HG03575 (cell line): ENCODE data around the gene LRFN2.

Experiments
- ATAC-seq: cut with Tn5 transposase; IDR thresholded peaks from one replicate; pipeline ENCODE4 v1.9.1; 2021; ENCODE audit not compliant: unreplicated experiment, insufficient number of reproducible peaks, low FRiP score; ENCODE audit errors: extremely low read depth

The LRFN2 gene

GRCh38 chr6:40587240-40588069 lies at the start of gene LRFN2:
TSS of gene LRFN2 (minus strand) at chr6:40587364.
- no peak for ATAC-seq

GRCh38 chr6:40634429-40634828 lies 47.3 kb upstream of the LRFN2 start:
- no peak for ATAC-seq

GRCh38 chr6:40631744-40632143 lies 44.6 kb upstream of the LRFN2 start:
- ATAC-seq, result no peak

- ATAC-seq, result no peak
Observed at GRCh38 chr6:40630488-40630887, 43.3 kb upstream of the LRFN2 start.

- ATAC-seq, result no peak
Observed at GRCh38 chr6:40630051-40630450, 42.9 kb upstream of the LRFN2 start.

- no peak for ATAC-seq
Observed at GRCh38 chr6:40629463-40629862, 42.3 kb upstream of the LRFN2 start.

GRCh38 chr6:40627316-40627715 lies 40.2 kb upstream of the LRFN2 start:
- ATAC-seq, result no peak

GRCh38 chr6:40626886-40627285 lies 39.7 kb upstream of the LRFN2 start:
- no peak for ATAC-seq

GRCh38 chr6:40623932-40624331 lies 36.8 kb upstream of the LRFN2 start:
- no peak for ATAC-seq

GRCh38 chr6:40623178-40623577 lies 36.0 kb upstream of the LRFN2 start:
- ATAC-seq, result no peak

GRCh38 chr6:40620574-40621240 lies 33.5 kb upstream of the LRFN2 start:
- no peak for ATAC-seq

GRCh38 chr6:40614671-40615070 lies 27.5 kb upstream of the LRFN2 start:
- no peak for ATAC-seq

GRCh38 chr6:40611912-40612311 lies 24.7 kb upstream of the LRFN2 start:
- no peak for ATAC-seq

GRCh38 chr6:40611434-40611833 lies 24.3 kb upstream of the LRFN2 start:
- ATAC-seq, result no peak

GRCh38 chr6:40610229-40610628 lies 23.1 kb upstream of the LRFN2 start:
- ATAC-seq, result no peak

GRCh38 chr6:40606981-40607380 lies 19.8 kb upstream of the LRFN2 start:
- ATAC-seq, result no peak

- no peak for ATAC-seq
Observed at GRCh38 chr6:40606526-40606925, 19.4 kb upstream of the LRFN2 start.

GRCh38 chr6:40604082-40604481 lies 16.9 kb upstream of the LRFN2 start:
- no peak for ATAC-seq

- no peak for ATAC-seq
Observed at GRCh38 chr6:40599555-40599954, 12.4 kb upstream of the LRFN2 start.

GRCh38 chr6:40598516-40598915 lies 11.4 kb upstream of the LRFN2 start:
- ATAC-seq, result no peak
